ELF-1 (cell line): Measurements from ENCODE around the gene EXOSC2.
A peak's percentile ranks its signal among the peaks of the same experiment; 100 is the strongest.

Experiments used
- DNase-seq: peaks from one replicate; pipeline ENCODE4 v3.0.0-alpha.2; 2016; ENCODE audit warnings: low read depth, low spot score

EXOSC2 gene

GRCh38 chr9:130696996-130697395 is 3.4 kb downstream of the EXOSC2 start:
- DNase-seq = no peak

GRCh38 chr9:130698514-130698913 is 4.9 kb downstream of the EXOSC2 start:
- no peak for DNase-seq

GRCh38 chr9:130699047-130699446 is 5.5 kb downstream of the EXOSC2 start:
- DNase-seq = no peak

GRCh38 chr9:130701059-130702022 is 7.8 kb downstream of the EXOSC2 start:
- peak; percentile 87 for DNase-seq

- DNase-seq = no peak
Observed at GRCh38 chr9:130703501-130703900, 9.9 kb downstream of the EXOSC2 start.

GRCh38 chr9:130707225-130707976 is 13.8 kb downstream of the EXOSC2 start:
- DNase-seq = peak; percentile 52

- DNase-seq = no peak
Observed at GRCh38 chr9:130710822-130711352, 17.3 kb downstream of the EXOSC2 start.

GRCh38 chr9:130711469-130711868 is 17.9 kb downstream of the EXOSC2 start:
- DNase-seq = no peak

- DNase-seq = peak; percentile 99
Observed at GRCh38 chr9:130712564-130713285, 19.1 kb downstream of the EXOSC2 start.

- DNase-seq = peak; percentile 33
Observed at GRCh38 chr9:130713286-130713960, 19.8 kb downstream of the EXOSC2 start.

- no peak for DNase-seq
Observed at GRCh38 chr9:130714586-130715110, 21.1 kb downstream of the EXOSC2 start.

- DNase-seq = no peak
Observed at GRCh38 chr9:130715270-130715669, 21.7 kb downstream of the EXOSC2 start.

GRCh38 chr9:130718562-130718961 is 25.0 kb downstream of the EXOSC2 start:
- DNase-seq = no peak

GRCh38 chr9:130720762-130721161 is 27.2 kb downstream of the EXOSC2 start:
- no peak for DNase-seq

GRCh38 chr9:130728721-130729120 is 35.1 kb downstream of the EXOSC2 start:
- DNase-seq = no peak

GRCh38 chr9:130729145-130729544 is 35.6 kb downstream of the EXOSC2 start:
- no peak for DNase-seq

- no peak for DNase-seq
Observed at GRCh38 chr9:130731355-130731754, 37.8 kb downstream of the EXOSC2 start.

GRCh38 chr9:130732136-130732535 is 38.6 kb downstream of the EXOSC2 start:
- no peak for DNase-seq

GRCh38 chr9:130732793-130733221 is 39.2 kb downstream of the EXOSC2 start:
- no peak for DNase-seq

- no peak for DNase-seq
Observed at GRCh38 chr9:130735566-130735965, 42.0 kb downstream of the EXOSC2 start.

GRCh38 chr9:130736834-130737233 is 43.3 kb downstream of the EXOSC2 start:
- no peak for DNase-seq
